ENCODE measurements around the gene HCFC1. TPM values are rescaled to one million over a fixed set of nuclear protein-coding genes. Genes with fewer than 3 reads are reported as not detected.

Gene HCFC1
- polyA plus RNA-seq, 3 donors: 1.9 to 21.8 (median 3.8) TPM

DNA sequence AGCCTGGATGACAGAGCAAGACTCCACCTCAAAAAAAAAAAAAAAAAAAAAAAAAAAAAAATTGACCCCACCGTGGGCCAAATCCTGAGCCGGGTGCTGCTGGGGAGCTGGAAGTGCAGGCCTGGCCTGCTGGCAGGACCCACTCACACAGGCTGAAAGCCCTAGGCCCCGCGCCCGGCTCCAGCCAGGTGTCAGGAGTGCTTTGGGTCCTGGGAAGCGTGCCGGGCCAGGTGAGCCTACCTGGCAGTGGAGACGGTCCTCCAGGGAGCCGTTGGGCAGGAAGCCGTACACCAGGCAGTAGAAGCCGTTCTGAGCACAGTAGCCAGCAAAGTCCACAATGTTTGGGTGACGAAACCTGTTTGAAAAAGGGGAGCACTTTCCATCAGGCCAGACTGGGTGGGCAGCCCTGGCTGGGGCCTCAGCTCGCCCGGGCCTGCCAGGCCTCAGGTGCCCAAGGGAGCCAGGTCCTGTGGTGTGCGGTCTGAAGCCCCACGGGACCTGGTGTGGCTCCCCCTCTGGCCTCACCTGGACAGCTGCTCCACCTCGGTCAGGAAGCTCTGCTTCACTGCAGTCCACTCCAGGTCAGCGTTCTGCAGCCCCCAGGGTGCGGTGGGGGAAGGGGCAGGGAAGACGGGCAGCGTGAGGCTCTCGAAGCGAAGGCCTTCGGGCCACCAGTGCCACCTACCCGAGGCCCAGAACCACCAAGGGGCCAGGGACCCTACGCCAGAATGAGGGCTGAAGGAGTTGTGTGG is 46.3 kb upstream of the HCFC1 start:
- peaks cover 26% of the 10 kb centered on the region for H3K4me1 Mint-ChIP-seq
- Histone ChIP-seq H2AFZ (ENCODE audit: insufficient read depth, low read depth, low read length, poor library complexity, severe bottlenecking) (no peak overlapping the region), H3K36me3 (replicated peaks in 1 of 2; ENCODE audit: control insufficient read depth in 1 of 2, insufficient read depth in 2 of 2, low read length in 2 of 2) (peaks cover 39 to 41% of the 10 kb centered on the region in 2 donors), H3K27me3 (ENCODE audit: control insufficient read depth in 2 of 2, insufficient read depth in 2 of 2, low read length in 2 of 2) (no peaks in the 10 kb centered on the region), H3K27ac (ENCODE audit: low read depth in 1 of 2, low read length in 2 of 2) (peak overlapping the region in 1 of 2 donors; percentile 93), H3K9me3 (replicated peaks in 1 of 2; ENCODE audit: control insufficient read depth in 1 of 2, insufficient read depth in 1 of 2, low read length in 2 of 2) (peaks cover 0 to 5% of the 10 kb centered on the region in 2 donors), H4K20me1 (ENCODE audit: insufficient read depth, low read length) (peaks cover 65% of the 10 kb centered on the region), H3K4me2 (replicated peaks; ENCODE audit: extremely low read depth, low read length, poor library complexity, severe bottlenecking) (peak overlapping the region; percentile 83), H3K9ac (ENCODE audit: insufficient read depth, low read length, poor library complexity, severe bottlenecking) (peak overlapping the region; percentile 96), H3K79me2 (ENCODE audit: insufficient read depth, low read length) (peaks cover 52% of the 10 kb centered on the region), H3K4me1 (ENCODE audit: control insufficient read depth in 1 of 2, insufficient read depth in 2 of 2, low read length in 2 of 2) (peaks cover 31 to 44% of the 10 kb centered on the region in 2 donors), H3K4me3 (replicated peaks in 1 of 3; ENCODE audit: low read depth in 2 of 3, low read length in 3 of 3) (peak overlapping the region in 2 of 3 experiments; percentile 69 to 79)
- H3K4me3 Mint-ChIP-seq: peak overlapping the region; percentile 86 to 94
- DNase-seq: no peak
- H3K36me3 Mint-ChIP-seq: peaks cover 21 to 45% of the 10 kb centered on the region in 2 donors
- TF ChIP-seq, protein P1, sequence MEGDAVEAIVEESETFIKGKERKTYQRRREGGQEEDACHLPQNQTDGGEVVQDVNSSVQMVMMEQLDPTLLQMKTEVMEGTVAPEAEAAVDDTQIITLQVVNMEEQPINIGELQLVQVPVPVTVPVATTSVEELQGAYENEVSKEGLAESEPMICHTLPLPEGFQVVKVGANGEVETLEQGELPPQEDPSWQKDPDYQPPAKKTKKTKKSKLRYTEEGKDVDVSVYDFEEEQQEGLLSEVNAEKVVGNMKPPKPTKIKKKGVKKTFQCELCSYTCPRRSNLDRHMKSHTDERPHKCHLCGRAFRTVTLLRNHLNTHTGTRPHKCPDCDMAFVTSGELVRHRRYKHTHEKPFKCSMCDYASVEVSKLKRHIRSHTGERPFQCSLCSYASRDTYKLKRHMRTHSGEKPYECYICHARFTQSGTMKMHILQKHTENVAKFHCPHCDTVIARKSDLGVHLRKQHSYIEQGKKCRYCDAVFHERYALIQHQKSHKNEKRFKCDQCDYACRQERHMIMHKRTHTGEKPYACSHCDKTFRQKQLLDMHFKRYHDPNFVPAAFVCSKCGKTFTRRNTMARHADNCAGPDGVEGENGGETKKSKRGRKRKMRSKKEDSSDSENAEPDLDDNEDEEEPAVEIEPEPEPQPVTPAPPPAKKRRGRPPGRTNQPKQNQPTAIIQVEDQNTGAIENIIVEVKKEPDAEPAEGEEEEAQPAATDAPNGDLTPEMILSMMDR (IDR thresholded peaks at IDR 0.05): no peak
- peaks cover 0 to 42% (median 0%) of the 10 kb centered on the region in 3 donors for H3K27me3 Mint-ChIP-seq (ENCODE audit: low read depth in 3 of 3)
- H3K9me3 Mint-ChIP-seq: peaks cover 0 to 7% (median 0%) of the 10 kb centered on the region in 7 donors
- intact Hi-C loops (cut with micrococcal nuclease): loop anchor here in 1 of 2 donors (10.0 kb wide), 1 partner anchor 77 kb away; the partner anchor contains the start of gene MECP2
- H3K27ac Mint-ChIP-seq: peak overlapping the region in 4 of 7 donors; percentile 35 to 95 (median 91)
- 91% methylated on average over 10 of the region's 26 CpGs for WGBS (ENCODE audit: insufficient coverage)

DNA sequence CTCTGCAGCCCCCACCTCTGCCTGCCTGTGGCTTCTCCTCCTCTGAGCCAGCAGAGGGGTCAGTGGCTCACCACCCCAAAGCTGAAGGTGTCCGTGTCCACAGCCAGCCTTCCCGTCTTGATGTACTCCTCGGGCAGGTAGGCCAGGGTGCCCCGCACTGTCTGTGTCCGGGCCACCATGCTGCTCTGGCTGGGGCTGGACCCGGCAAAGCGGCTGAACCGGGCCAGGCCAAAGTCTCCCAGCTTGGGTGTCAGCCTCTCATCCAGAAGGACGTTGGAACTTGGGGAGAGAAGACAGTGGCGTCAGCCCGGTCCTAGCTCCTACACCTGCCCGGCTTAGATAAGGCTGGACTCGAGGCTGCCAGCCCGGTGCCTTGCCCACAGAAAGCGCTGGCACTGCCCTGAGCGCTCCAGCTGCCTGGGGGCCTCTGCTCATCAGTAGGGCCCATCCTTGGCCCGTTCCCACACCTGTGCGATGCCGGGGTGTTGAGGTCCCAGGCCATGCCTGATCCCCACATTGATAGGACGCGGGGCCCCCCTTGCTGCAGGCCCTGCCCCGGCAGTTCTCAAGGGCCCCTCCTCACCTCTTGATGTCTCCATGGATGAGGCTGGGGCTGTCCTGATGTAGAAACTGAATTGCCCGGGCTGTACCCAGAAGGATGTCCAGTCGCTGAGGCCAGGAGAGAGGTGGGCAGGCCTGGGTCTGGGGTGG is 44.9 kb upstream of the HCFC1 start:
- WGBS (ENCODE audit: insufficient coverage): 98% methylated on average over 12 of the region's 24 CpGs
- no peaks in the 10 kb centered on the region for H3K27me3 ChIP-seq (ENCODE audit: control insufficient read depth in 2 of 2, insufficient read depth in 2 of 2, low read length in 2 of 2)
- peaks cover 0 to 7% (median 0%) of the 10 kb centered on the region in 7 donors for H3K9me3 Mint-ChIP-seq
- H3K27me3 Mint-ChIP-seq (ENCODE audit: low read depth in 3 of 3): peaks cover 0 to 36% (median 0%) of the 10 kb centered on the region in 3 donors
- H3K4me1 Mint-ChIP-seq: peaks cover 24% of the 10 kb centered on the region
- H3K4me3 ChIP-seq (replicated peaks in 1 of 3; ENCODE audit: low read depth in 2 of 3, low read length in 3 of 3): no peak overlapping the region
- H3K36me3 Mint-ChIP-seq: peaks cover 26 to 53% of the 10 kb centered on the region in 2 donors
- no peak overlapping the region for H3K4me2 ChIP-seq (replicated peaks; ENCODE audit: extremely low read depth, low read length, poor library complexity, severe bottlenecking)
- H3K9me3 ChIP-seq (replicated peaks in 1 of 2; ENCODE audit: control insufficient read depth in 1 of 2, insufficient read depth in 1 of 2, low read length in 2 of 2): peaks cover 0 to 5% of the 10 kb centered on the region in 2 donors
- H3K27ac ChIP-seq (ENCODE audit: low read depth in 1 of 2, low read length in 2 of 2): no peak overlapping the region
- H2AFZ ChIP-seq (ENCODE audit: insufficient read depth, low read depth, low read length, poor library complexity, severe bottlenecking): no peak overlapping the region
- no peak for DNase-seq
- H4K20me1 ChIP-seq (ENCODE audit: insufficient read depth, low read length): peaks cover 74% of the 10 kb centered on the region
- peaks cover 38 to 46% of the 10 kb centered on the region in 2 donors for H3K4me1 ChIP-seq (ENCODE audit: control insufficient read depth in 1 of 2, insufficient read depth in 2 of 2, low read length in 2 of 2)
- H3K9ac ChIP-seq (ENCODE audit: insufficient read depth, low read length, poor library complexity, severe bottlenecking): no peak overlapping the region
- H3K4me3 Mint-ChIP-seq: no peak overlapping the region
- peaks cover 53 to 55% of the 10 kb centered on the region in 2 donors for H3K36me3 ChIP-seq (replicated peaks in 1 of 2; ENCODE audit: control insufficient read depth in 1 of 2, insufficient read depth in 2 of 2, low read length in 2 of 2)
- H3K79me2 ChIP-seq (ENCODE audit: insufficient read depth, low read length): peaks cover 50% of the 10 kb centered on the region
- TF ChIP-seq, protein P1 (IDR thresholded peaks at IDR 0.05): no peak
- intact Hi-C loops (cut with micrococcal nuclease): loop anchor here in 1 of 2 donors (10.0 kb wide), 1 partner anchor 78 kb away; the partner anchor contains the start of gene MECP2
- H3K27ac Mint-ChIP-seq: peak overlapping the region in 1 of 7 donors; percentile 63

Data from CD14-positive monocyte (primary cell).